Activated CD4-positive, alpha-beta T cell treated with anti-CD3 and anti-CD28 coated beads for 48 hours (primary cell): ENCODE measurements around the gene CDH24.

Experiments used
- DNase-seq: peaks from one replicate; pipeline ENCODE4 v3.0.0-alpha.2; 2020

CDH24 gene

GRCh38 chr14:23089498-23090253, 32.4 kb upstream of the CDH24 start:
- DNase-seq: no peak

GRCh38 chr14:23086565-23086964, 29.2 kb upstream of the CDH24 start:
- no peak for DNase-seq

DNA sequence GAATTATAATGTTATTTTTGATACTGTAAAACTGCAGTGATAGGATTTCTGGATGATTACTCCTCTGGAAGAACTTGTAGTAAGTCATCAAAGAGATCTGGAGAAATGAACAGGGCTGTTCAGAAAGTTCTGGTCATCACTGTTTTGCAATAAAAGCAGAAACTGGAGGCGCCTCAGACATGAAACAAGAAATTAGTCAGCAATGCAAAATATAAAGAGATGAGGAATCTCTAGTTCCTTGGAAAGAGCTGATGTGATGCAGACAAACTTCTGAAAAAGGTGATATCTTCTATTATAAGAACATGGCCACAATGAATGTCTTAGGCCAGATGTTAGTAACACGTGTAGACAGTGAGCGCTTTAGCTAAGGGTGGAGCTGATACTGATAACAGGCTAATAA, 28.1 kb upstream of the CDH24 start:
- DNase-seq: peak; percentile 22

GRCh38 chr14:23080474-23080873, 23.2 kb upstream of the CDH24 start:
- DNase-seq: no peak

- no peak for DNase-seq
Observed at GRCh38 chr14:23079716-23080115, 22.4 kb upstream of the CDH24 start.

GRCh38 chr14:23078692-23079116, 21.4 kb upstream of the CDH24 start:
- DNase-seq: no peak

- DNase-seq: no peak
Observed at GRCh38 chr14:23077962-23078361, 20.6 kb upstream of the CDH24 start.

- DNase-seq: peak; percentile 33
Observed at GRCh38 chr14:23076785-23077408, 19.6 kb upstream of the CDH24 start.

DNA sequence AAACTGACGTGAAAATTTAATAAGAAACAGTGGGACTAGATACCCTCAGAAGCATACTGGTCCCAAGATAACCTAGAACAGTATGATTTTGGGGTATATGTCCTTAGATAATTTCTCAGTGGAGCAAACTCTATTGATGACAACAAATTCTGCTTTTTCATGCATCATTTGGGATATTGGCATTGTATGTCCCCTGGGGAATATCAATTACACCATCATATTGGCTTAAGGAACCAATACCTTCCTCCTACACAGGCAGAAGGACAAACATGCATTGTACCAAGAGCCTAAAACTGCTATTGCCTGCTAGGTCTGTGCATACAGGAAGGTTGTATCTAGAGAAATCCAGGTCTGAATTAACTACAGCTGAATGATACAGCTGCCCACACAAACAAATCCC, 17.6 kb upstream of the CDH24 start:
- no peak for DNase-seq

GRCh38 chr14:23071921-23072539, 14.7 kb upstream of the CDH24 start:
- DNase-seq: no peak

DNA sequence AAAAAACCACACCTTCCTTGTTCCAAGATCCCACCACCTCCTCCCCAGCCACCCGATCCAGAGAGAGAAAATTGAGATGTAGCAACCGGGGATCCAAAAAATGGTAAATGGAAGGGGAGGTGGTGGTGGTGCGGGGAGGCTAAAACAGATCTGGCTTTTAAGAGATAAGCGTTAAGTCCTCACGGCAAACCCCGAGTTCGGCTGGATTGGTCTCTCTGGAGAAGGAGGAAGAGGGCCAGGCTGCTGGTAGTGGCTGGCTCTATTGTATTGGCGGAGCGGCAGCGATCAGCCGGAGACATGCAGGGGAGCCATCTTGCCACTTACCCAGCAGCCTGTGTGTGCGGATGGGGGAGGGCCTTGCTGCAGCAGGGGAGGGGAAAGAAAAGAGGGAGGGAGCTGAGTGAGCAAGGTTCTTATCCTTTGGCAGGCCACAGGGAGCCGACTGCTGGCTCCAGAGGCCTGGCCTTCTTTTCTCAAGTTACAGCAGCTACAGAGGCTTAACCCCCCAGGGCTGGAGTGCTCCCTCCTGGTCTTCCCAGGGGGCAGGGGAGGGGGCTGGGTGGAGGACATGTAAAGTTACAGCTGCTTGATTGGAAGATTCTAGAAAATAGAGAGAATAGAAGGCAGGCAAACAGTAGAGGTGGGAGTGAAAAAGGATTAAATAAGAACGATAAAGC, 14.1 kb upstream of the CDH24 start:
- peak; percentile 87 for DNase-seq

- DNase-seq: no peak
Observed at GRCh38 chr14:23070262-23071129, 13.2 kb upstream of the CDH24 start.

DNA sequence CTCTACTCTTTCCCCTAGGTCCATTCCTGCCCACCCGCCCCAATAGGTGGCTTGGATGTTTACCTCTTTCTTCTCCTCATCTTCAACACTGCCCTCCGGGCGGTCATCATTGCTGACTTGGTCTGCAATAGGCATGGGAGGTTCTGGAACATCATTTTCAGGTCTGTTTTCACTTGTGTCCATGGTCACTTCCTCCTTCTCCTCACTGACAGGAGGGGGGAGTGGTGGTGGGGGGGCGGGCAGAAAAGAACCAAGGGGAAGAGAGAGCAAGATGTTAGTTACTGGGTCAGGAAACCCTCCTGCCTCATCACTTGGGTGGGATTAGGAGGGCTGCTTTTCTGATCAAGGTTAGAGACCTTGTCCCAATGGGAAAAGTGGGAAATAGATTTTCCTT, 12.1 kb upstream of the CDH24 start:
- no peak for DNase-seq

- DNase-seq: peak; percentile 81
Observed at GRCh38 chr14:23068789-23069412, 11.6 kb upstream of the CDH24 start.

DNA sequence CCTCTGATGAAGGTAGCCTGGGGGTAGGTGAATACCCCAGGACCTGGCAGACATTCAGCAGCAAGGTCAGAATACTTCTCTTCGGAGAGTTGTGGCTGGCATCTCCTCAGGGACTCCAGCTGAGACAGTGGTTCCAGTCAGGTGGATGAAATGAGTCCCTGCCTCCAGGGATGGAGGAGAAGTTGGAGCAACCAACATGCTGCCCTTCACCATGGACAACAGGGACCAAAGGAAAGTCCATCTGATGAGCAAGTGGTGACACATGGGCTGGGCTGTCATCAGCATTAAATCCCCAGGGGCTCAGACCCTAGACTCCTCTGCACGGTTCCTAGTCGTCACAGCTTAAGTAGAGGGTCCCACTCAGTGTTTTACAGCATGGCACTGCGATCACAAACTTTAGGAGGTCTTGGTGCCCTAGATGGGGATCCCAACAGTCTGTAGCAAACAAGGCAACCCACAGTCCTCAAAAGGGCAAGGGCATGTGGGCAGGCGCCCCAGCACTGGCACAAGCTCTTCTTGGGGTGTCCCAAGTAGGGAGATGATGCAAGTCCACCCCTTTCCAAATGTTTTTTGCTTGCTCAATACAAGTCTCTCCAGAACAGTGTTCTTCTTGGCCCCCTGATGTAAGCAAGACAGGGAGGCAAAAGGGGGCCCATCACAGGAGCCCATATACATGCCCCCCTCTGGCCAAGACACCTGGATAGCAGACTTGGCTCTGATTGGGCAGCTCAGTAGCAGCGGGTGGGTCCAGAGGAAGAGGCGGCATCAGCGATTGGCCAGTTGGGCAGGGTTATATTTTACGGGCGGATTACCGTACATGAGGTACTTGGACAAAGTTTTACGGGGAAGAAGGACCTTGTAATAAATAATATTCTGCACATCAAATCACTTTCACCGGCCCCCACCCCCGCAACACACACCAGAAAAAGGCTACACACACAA, 10.8 kb upstream of the CDH24 start:
- DNase-seq: no peak

DNA sequence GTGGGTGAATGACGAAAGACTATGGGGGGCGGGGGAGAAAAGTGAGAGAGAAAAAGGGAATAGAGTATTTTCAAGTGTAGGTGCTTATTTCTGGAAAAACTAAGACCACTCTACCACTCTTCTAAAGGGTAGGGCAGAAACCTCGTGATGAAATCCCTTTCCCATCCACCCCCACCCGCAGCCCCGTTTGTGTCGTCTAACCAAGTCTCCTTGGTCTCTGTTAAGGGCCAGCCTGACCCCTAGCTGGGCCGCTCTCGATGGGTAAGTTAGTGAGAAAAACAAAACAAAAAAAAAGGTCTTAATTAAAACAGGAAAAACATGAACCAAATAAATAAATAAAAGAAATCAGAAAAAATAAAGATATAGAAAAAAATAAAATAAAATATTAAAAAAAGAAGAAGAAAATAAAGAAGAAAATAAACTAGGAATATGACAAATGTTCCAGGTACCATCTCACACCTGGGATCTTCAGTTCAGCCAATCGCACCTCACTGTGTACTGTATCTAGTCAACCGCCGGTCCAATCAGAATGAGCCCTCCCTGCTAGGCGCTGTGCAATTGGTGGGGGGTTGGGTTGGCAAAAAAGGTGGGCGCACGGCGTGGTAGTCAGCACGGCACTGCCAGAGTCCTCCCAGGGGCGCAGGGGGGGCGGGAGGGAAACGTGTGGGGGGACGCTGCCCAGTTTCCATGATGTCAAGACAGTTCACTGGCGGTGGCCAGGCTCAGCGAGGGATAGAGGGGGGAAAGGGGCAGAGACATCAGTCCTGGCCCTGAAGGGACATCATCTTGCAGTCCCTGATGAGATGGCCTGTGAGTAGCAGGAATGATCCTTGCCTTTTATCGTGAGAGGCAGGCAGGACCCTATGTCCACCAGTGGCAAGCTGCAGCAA, 9.8 kb upstream of the CDH24 start:
- DNase-seq: no peak

GRCh38 chr14:23066368-23066767, 9.0 kb upstream of the CDH24 start:
- no peak for DNase-seq

GRCh38 chr14:23063601-23064000, 6.3 kb upstream of the CDH24 start:
- no peak for DNase-seq

DNA sequence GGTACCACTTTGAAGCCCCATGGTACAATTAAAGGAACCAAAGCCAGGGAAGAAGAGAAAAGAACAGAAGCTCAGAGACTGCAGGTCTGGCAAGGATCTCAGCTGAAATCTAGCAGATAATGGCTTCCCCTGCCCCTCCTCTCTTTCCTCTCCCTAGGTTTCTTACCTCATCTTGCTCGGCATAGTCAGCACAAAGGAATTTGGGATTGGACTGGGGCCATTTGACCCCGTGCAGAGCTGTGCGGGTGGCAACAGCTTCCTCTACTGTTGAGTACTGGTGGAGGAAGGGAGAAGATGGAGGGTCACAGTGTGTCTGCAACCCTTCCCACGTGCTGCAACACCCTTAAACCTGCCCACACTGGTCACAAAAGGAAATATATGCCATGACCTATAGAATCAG, 4.7 kb upstream of the CDH24 start:
- no peak for DNase-seq
